GM19463 (cell line): ENCODE measurements around the gene TCN1.
A peak's percentile ranks its signal among the peaks of the same experiment; 100 is the strongest.

ENCODE experiments used
- ATAC-seq: cut with Tn5 transposase; IDR thresholded peaks from one replicate; pipeline ENCODE4 v1.9.1; 2021; ENCODE audit warnings: mild to moderate bottlenecking, moderate library complexity; ENCODE audit not compliant: unreplicated experiment

The TCN1 gene

DNA sequence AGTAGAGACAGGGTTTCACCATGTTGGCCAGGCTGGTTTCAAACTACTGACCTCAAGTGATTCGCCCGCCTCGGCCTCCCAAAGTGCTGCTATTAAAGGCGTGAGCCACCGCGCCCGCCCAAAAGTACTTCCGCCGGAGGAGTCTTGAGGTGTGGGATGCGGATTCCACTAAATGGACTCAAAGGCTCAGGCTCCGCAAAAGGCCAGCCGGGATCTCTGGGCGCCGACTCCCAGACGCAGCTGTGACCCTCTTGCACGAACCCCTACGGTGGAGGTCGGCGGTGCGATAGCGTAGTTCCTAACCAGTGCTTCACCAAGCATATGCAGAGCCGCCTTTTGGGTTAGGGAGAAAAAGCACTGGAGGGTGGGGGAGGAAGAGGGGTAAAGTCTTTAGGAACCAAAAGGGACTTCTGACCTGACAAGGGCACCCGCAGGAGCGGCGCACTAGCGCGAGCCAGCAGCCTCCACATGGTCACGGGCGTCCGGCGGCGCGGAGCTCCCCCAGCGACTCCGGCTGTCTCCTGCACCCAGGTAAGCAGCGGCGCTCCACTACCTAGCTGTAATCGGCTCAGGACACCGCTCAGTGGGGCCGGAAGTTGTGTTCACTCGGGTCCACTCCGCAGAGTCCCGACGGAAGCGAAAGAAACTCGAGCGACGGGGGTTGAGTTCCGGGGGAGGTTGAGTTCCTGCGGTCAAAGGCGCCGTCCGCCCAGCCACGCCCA is 55.9 kb downstream of the TCN1 start, which contains the start of gene MRPL16:
Gene MRPL16, minus strand, starts transcription at position 590 of the 722 bp plus-strand sequence. Its CDS starts 120 bp downstream, at position 470.
- peak; percentile 97 for ATAC-seq

DNA sequence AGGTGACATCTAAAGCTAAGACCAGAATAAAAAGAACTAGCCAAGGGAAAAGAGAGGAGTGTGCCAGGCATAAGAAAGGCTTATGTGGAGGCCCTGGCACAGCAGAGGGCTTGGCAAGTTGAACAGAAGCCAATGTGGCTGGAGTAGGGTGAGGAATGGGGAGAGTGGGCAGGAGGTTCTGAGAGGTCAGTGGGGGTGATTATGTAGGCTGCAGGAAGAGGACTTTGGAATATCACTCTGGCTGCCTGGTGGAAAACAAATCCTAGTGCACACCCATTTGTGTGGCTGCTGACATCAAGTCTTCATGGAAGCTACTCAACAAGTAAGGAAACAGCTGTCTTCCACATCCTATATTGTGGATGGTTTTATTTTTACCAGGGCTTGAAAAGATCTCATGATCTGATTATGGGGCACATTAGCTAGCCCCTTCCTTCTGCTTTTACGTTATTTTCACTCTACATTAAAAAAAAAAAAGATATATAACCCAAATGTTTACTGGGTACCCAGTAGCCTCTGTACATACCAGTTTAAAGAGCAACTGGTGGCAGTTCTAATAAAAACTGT is 59.2 kb downstream of the TCN1 start:
- ATAC-seq = no peak

GRCh38 chr11:59804061-59804460 is 62.2 kb downstream of the TCN1 start:
- no peak for ATAC-seq
